HG02973 (cell line): ENCODE results near the gene EPB41L2.

ENCODE experiments used
- ATAC-seq: cut with Tn5 transposase; IDR thresholded peaks from one replicate; pipeline ENCODE4 v1.9.1; 2021; ENCODE audit warnings: moderate library complexity; ENCODE audit not compliant: unreplicated experiment

EPB41L2 gene

DNA sequence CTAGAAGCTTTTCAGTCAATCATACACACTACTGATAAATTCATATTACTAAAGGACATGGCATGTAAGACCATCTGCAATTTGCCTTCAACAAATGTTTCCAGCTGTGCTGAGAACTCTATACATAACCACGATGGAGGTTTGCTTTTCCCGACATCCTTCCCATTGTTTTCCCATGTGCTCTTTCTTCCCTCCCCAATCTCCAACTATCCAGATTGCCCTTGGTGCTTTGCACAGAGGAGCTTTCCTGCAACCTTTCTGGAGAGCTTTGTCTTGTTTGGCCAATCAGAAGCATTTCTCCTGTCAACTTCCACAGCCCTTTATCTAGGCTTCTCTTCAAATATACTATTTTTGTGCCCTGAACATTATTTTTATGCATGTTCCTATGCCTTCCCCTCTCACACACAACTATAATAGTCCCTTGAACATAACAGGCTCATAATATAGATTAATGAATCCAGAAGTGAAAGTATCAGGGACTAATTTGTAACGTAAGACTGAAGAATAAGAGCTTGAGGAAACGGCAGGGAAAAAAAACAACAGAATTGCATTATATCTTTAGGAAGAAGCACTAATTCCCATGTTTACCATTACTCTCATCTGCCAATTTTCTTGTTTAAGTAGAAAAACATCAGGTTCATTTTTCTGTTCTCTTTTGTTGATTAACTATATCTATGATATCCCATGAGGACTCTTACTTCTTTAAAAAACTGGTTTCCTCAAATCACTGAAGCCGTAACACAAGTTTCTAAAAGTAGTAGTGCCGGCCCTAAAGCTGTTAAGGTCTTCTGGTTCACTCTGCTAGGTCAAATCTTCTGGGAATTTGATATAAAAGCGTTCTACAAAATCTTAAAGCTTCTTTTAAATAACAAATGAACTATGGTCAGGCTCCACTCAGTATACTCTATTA lies 215.8 kb downstream of the EPB41L2 start:
- no peak for ATAC-seq

DNA sequence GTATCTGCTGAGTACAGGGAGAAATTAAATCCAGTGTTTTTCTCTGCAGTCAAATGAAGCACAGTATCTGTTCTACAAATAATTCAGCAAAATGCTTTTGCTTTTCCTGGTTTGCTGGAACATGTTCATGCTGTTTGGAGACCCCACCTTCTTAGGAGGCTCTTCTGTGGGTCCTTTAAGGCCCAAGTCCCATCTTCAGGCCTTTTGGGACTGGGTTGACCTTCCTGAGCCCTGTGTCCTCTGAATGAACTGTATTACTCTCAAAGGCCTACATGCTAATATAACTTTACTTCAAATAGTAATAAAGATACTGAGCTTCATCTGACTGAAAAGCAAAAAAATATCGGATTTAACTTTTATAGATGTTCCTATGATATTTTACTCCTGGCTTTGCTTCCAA lies 216.5 kb downstream of the EPB41L2 start:
- no peak for ATAC-seq

DNA sequence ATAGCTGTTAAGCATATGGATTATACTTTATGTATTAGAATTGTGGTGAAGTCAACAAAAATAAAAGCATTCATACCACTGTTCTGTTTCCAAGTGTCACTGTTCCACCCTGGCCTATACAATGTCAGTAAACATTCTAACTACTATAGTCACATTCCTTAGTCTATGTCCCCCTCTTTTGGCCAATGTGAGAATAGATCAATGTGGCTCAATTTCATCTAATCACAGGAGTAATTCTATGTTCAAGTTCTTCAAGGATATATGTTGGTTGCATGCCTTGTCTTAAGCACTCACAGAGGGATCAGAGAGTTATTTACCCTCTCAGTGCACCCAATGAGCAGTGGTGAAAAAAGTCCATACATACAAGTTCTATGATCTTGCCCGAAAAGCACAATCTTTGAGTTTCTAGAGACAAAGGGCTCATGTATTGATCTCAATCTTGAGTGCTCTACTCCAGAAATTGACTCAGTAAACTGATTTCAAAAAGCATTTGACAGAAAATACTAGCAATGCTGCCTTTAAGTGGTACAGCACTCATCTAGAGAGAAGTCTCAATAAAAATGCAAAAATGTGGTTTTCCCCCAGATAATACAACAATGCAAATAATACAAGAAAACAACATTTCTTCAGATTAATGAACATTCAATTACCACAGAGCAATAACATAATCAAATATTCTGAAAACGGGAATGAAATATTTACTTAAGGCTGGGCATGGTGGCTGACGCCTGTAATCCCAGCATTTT lies 219.3 kb downstream of the EPB41L2 start:
- ATAC-seq, result no peak

GRCh38 chr6:130841128-130841728 lies 221.8 kb downstream of the EPB41L2 start:
- no peak for ATAC-seq

- no peak for ATAC-seq
Measured at GRCh38 chr6:130840050-130840449, 223.0 kb downstream of the EPB41L2 start.

- no peak for ATAC-seq
Measured at GRCh38 chr6:130839379-130839778, 223.7 kb downstream of the EPB41L2 start.

DNA sequence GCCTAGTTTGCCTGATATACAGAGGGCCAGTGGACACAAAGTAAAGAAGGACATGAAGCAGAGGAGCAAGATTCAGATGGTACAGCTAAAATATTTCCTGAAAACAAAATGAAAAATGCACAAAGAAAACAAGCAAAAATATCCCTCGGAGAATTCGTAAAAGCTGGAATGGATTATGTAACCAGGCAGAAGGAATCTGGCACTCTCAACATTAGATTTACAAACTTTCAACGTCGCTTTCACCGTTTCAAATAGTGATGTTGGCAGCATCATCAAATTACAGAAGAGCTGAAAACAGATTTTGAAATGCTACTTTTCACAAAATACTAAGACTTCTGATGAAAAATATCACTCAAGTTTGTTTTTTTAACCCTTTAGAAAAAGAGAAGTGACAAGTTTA lies 224.1 kb downstream of the EPB41L2 start:
- ATAC-seq, result no peak

DNA sequence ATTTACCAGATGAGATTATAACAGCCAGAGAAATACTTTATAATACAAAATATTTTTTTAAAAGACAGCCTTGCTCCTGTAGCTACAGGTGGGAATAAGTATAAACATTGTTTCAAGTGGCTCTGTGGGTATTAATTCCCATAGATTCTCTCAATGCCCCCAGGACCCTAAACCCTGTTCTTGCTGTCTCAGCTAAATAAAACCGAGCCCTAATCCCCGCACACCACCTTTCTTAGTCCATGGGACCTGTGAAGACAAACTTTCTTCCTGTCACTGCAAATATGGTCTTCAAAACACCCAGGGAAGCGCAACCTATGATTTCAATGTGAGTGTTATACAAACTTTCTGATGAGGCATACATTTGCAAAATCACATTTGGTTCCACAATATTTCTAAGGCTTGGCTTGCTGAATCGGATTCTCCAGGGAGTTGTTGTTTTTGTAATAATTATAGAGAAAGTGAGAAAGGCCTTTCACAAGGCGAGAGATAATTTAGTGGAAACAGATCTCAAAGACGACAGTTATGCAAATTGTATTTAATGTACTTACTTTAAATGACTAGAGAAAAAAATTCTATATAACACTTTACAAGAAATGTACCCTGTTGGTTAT lies 224.7 kb downstream of the EPB41L2 start:
- no peak for ATAC-seq

- ATAC-seq, result no peak
Measured at GRCh38 chr6:130837067-130837466, 226.0 kb downstream of the EPB41L2 start.

GRCh38 chr6:130836055-130836640 lies 226.9 kb downstream of the EPB41L2 start:
- no peak for ATAC-seq

- ATAC-seq, result no peak
Measured at GRCh38 chr6:130834482-130835251, 228.4 kb downstream of the EPB41L2 start.

- ATAC-seq, result no peak
Measured at GRCh38 chr6:130833569-130833968, 229.5 kb downstream of the EPB41L2 start.

GRCh38 chr6:130831607-130832006 lies 231.4 kb downstream of the EPB41L2 start:
- no peak for ATAC-seq

- no peak for ATAC-seq
Measured at GRCh38 chr6:130829333-130829910, 233.6 kb downstream of the EPB41L2 start.

- ATAC-seq, result no peak
Measured at GRCh38 chr6:130827247-130828149, 235.5 kb downstream of the EPB41L2 start, which contains the start of gene SMLR1. SMLR1 (plus strand) TSS chr6:130827406; CDS start chr6:130827414, 8 bp downstream.

DNA sequence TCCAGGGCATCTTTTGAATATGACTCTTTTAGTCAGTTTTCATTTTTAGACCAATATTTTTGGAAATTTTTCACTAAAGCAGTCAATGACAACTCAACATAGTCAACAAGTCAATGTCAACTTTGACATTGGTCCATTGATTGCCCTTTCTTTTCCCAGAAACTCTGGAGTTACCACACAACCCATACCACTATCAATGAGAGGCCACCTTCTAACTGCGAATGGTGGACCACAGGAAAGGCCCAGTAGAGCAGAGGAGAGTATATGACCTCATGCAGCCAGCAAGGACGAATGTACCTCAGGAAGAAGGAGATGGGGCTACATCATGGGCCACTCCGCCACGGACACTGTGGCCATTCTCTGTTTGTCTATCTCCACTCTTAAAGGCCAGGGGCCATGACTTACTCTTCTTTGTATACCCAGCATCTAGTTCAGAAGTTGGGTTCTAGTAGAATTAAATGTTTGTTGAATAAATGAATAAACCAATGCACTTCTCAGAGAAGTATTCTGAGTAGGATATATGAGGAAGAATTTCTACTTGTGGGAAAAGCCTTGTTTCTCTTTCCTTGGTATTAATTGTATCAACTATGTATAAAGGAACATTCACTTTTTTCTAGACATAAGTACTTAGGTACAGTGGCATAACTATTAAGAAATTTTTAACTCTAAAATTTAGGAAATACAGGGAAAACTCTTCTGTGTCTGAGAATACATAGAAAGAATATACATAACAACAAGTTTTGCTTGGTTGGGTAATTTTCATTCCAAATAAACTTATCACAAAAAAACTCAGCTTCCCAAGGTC lies 236.4 kb downstream of the EPB41L2 start:
- no peak for ATAC-seq

- ATAC-seq, result no peak
Measured at GRCh38 chr6:130825772-130826441, 237.1 kb downstream of the EPB41L2 start.
